Neuron (in vitro differentiated cells): ENCODE measurements around the gene ITGBL1.

Source experiments
- H2AFZ ChIP-seq: one replicate; pipeline ENCODE4 v1.6.1; 2013; ENCODE audit warnings: low read depth, mild to moderate bottlenecking, inconsistent platforms, low read length, moderate library complexity
- H3K27me3 ChIP-seq: one replicate; pipeline ENCODE4 v1.6.1; 2013; ENCODE audit warnings: low read length; ENCODE audit not compliant: insufficient read depth
- H3K36me3 ChIP-seq: one replicate; pipeline ENCODE4 v1.6.1; 2013; ENCODE audit warnings: low read length; ENCODE audit not compliant: insufficient read depth
- H3K4me1 ChIP-seq: one replicate; pipeline ENCODE4 v1.6.1; 2013; ENCODE audit warnings: low read length; ENCODE audit not compliant: insufficient read depth
- H3K4me3 ChIP-seq: 2 replicates; pipeline ENCODE4 v1.5.1; 2013; ENCODE audit warnings: mild to moderate bottlenecking, low read length, moderate library complexity
- H3K9me3 ChIP-seq: one replicate; pipeline ENCODE4 v1.6.1; 2013; ENCODE audit warnings: low read length

Gene ITGBL1

DNA sequence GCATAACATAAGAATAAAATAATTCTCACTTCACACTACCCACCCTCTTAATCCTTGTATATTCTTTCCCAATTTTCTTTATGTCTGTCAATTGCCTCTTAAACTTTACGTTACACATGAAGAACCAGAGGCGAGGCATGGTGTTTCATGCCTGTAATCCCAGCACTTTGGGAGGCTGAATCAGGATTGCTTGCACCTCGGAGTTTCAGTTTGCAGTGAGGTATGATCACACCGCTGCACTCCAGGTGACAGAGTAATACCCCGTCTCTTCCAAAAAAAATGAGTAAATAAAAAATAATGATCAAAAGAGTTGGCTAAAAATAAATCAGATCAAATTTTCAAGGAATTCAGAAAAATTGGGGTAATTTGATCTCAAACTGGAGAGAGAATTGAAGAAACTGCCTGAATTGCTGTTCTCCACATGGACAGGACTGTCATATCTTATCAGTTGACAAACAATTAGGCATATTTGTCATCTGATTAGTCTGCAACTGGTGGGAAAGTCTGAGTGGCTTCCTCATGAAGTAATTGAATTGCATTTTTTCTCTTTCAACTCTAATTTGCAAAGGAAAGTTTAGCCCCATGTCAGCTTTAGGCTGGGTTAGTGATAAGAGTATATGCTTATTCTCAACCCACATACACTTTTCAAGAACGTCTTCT, 302.9 kb downstream of the ITGBL1 start:
- no peaks in the 10 kb centered on the region for H3K27me3 ChIP-seq
- no peak overlapping the region for H3K4me3 ChIP-seq
- no peak overlapping the region for H2AFZ ChIP-seq
- H3K4me1 ChIP-seq = peaks cover 11% of the 10 kb centered on the region
- no peaks in the 10 kb centered on the region for H3K36me3 ChIP-seq
- no peaks in the 10 kb centered on the region for H3K9me3 ChIP-seq

DNA sequence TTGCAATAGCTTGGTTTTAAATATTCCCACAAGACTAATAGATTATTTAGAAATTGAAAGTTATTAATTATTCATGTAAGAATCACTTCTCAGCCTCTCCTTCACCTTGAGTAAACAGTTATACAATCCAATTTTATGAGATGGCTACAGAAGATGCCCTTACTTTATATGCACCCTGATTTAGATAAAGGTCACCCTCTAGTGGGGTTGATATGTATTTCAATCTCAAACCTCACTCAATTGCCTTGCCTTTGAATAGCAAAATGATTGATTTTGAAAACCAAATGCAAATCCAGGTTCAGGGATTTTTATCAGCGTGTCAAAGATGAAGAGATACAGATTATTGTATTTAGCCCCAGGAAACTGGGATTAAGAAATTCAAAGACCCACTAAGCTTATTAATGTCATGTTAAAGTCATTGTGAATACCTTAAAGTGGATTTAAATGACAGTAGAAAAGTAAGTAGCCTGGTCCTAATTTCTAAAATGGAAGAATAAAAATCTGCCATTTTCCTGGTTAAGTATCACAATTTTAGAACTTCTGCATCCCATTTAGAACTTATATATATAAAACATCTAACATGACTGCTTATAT, 305.1 kb downstream of the ITGBL1 start:
- Histone ChIP-seq H3K9me3 (no peaks in the 10 kb centered on the region), H2AFZ (no peak overlapping the region), H3K36me3 (no peaks in the 10 kb centered on the region), H3K4me1 (peaks cover 14% of the 10 kb centered on the region), H3K27me3 (no peaks in the 10 kb centered on the region), H3K4me3 (no peak overlapping the region)

- Histone ChIP-seq H2AFZ (no peak overlapping the region), H3K9me3 (no peaks in the 10 kb centered on the region), H3K27me3 (no peaks in the 10 kb centered on the region), H3K4me3 (no peak overlapping the region), H3K36me3 (no peaks in the 10 kb centered on the region), H3K4me1 (peaks cover 14% of the 10 kb centered on the region)
Observed at GRCh38 chr13:101763191-101763590, 310.7 kb downstream of the ITGBL1 start.
